ENCODE measurements around the gene TDRD10. TPM values are rescaled to one million over a fixed set of nuclear protein-coding genes. Genes with fewer than 3 reads are reported as not detected.
"Not testable (repeated sequence)": the region's sequence is repeated elsewhere in the genome, so short reads cannot be mapped to it uniquely, and the experiment has no call there.

The TDRD10 gene
- total and polyA plus RNA-seq, 4 experiments from 2014 or later, result not detected

DNA sequence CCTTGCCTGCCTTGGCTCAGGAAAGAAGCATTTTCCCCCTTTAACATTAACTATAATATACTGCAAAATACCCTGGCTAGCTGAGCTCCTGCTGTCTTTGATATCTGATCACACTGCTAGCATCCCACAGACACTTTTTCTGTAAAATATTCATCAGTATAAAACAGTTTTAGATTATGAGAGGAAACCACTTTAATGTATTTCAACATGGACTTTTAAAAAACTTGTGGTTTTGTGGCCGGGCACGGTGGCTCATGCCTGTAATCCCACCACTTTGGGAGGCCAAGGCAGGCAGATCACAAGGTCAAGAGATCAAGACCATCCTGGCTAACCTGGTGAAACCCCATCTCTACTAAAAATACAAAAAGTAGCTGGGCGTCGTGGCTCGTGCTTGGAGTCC is 15.3 kb upstream of the TDRD10 start:
- POLR2A ChIA-PET (ENCODE audit: partially characterized antibody); H3K27me3 Mint-ChIP-seq; H3K36me3 ChIP-seq (ENCODE audit: insufficient read depth, low read length); H3K27ac Mint-ChIP-seq; H3K4me3 Mint-ChIP-seq; H3K4me3 ChIP-seq (ENCODE audit: low read length in 2 of 2); H3K9me3 ChIP-seq (ENCODE audit: control insufficient read depth in 1 of 2, low read length in 2 of 2); H3K4me1 ChIP-seq (ENCODE audit: insufficient read depth, low read length); H3K27me3 ChIP-seq (ENCODE audit: insufficient read depth, low read length); intact Hi-C loops (cut with micrococcal nuclease); H3K4me1 Mint-ChIP-seq; H3K9me3 Mint-ChIP-seq; H3K27ac ChIP-seq (ENCODE audit: low read depth, low read length); H3K36me3 Mint-ChIP-seq; DNase-seq: not testable (repeated sequence)
- CTCF ChIA-PET (ENCODE audit: partially characterized antibody), result interaction anchor here (1.1 kb wide), 2 partner anchors 8 to 59 kb away, joined by 3 to 4 read pairs; no protein-coding TSS in a partner anchor

DNA sequence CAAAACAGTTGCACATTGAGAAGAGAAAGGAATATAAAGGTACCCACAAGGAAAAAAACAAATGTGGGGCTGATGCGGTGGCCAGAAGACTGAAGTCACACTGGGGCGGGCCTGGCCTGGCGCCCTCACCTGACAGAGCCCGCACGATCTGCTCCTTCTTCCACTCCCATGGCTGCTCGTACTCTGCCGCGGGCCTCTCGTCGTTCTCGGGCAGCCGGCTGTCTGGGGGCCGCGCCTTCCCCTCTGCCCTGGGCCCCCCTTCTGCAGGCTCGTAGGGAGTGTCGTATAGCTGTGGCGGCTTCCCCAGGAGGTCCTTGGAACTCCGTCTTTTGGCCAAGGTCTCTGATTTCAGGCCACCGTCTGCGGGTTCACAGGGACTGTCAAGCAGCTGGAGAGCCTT is 13.1 kb upstream of the TDRD10 start:
- Histone ChIP-seq H3K27me3 (ENCODE audit: insufficient read depth, low read length) (no peaks in the 10 kb centered on the region), H3K4me3 (ENCODE audit: low read length in 2 of 2) (no peak overlapping the region), H3K36me3 (ENCODE audit: insufficient read depth, low read length) (no peaks in the 10 kb centered on the region), H3K4me1 (ENCODE audit: insufficient read depth, low read length) (peaks cover 20% of the 10 kb centered on the region), H3K9me3 (ENCODE audit: control insufficient read depth in 1 of 2, low read length in 2 of 2) (no peaks in the 10 kb centered on the region), H3K27ac (ENCODE audit: low read depth, low read length) (no peak overlapping the region)
- Mint-ChIP-seq H3K27ac (no peak overlapping the region), H3K4me1 (peaks cover 19 to 31% (median 27%) of the 10 kb centered on the region in 4 donors), H3K4me3 (no peak overlapping the region), H3K36me3 (no peaks in the 10 kb centered on the region), H3K9me3 (peaks cover 0 to 3% (median 0%) of the 10 kb centered on the region in 8 donors), H3K27me3 (no peaks in the 10 kb centered on the region)
- CTCF ChIA-PET (ENCODE audit: partially characterized antibody), result interaction anchor here (2.3 kb wide), 1 partner anchor 8 kb away, joined by 14 read pairs; no protein-coding TSS in a partner anchor
- POLR2A ChIA-PET (ENCODE audit: partially characterized antibody), result no interaction called here
- DNase-seq, result no peak
- intact Hi-C loops (cut with micrococcal nuclease), result no loop called here

DNA sequence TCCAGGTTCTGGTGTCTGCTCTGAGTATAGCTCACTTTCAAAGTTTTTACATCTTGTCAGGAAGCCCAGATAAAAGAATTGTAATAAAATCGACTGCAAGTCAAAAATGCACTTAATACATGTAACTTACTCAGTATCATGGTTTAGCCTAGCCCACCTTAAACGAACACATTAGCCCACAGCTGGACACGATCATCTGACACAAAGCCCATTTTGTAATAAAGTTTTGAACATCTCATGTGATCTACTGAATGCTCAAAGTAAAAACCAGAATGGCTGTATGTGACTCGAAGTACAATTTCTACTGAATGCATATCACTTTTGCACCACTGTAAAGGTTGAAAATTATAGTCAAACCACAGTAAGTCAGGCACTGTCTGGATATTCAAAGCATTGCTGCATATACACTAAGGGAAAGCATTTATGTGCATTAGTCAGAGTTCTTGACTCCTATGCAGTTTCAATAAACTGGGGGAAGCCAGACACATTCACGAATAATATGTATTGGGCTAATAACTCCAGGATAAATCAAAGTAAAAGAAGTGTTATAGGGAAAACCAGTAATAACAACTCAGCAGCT is 12.2 kb upstream of the TDRD10 start:
- Histone ChIP-seq H3K9me3 (ENCODE audit: control insufficient read depth in 1 of 2, low read length in 2 of 2) (no peaks in the 10 kb centered on the region), H3K4me3 (ENCODE audit: low read length in 2 of 2) (no peak overlapping the region), H3K36me3 (ENCODE audit: insufficient read depth, low read length) (no peaks in the 10 kb centered on the region), H3K27me3 (ENCODE audit: insufficient read depth, low read length) (no peaks in the 10 kb centered on the region), H3K27ac (ENCODE audit: low read depth, low read length) (no peak overlapping the region), H3K4me1 (ENCODE audit: insufficient read depth, low read length) (peaks cover 24% of the 10 kb centered on the region)
- ChIA-PET POLR2A (ENCODE audit: partially characterized antibody) (no interaction called here), CTCF (ENCODE audit: partially characterized antibody) (interaction anchor here (1.0 to 2.3 kb wide), 3 partner anchors 9 to 389 kb away, joined by 3 to 14 read pairs (median 4); no protein-coding TSS in a partner anchor)
- H3K4me1 Mint-ChIP-seq, result peaks cover 19 to 31% (median 27%) of the 10 kb centered on the region in 4 donors
- H3K36me3 Mint-ChIP-seq, result no peaks in the 10 kb centered on the region
- H3K27me3 Mint-ChIP-seq, result no peaks in the 10 kb centered on the region
- intact Hi-C loops (cut with micrococcal nuclease), result no loop called here
- no peak overlapping the region for H3K4me3 Mint-ChIP-seq
- no peak for DNase-seq
- peaks cover 0 to 3% (median 0%) of the 10 kb centered on the region in 8 donors for H3K9me3 Mint-ChIP-seq
- peak overlapping the region in 1 of 7 donors; percentile 36 for H3K27ac Mint-ChIP-seq

DNA sequence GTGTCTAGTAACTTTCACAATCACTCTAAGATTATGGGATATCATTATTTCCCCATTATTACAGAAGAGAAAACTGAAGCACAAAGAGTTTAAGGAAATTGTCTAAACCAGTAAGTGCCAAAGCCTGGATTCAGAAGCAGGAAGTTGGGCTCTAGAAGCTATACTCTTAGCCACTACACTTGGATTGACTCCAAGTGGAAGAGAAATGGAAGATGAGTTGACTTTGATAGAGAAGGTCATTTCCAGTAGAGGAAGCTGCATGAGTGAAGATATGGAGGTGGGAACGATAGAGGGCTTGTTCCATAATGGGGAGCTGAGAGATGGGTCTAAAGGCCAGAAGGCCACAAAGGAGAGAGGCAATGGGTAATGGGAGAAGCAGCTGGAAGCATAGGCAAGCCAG is 11.7 kb upstream of the TDRD10 start:
- Histone ChIP-seq H3K27ac (ENCODE audit: low read depth, low read length) (no peak overlapping the region), H3K36me3 (ENCODE audit: insufficient read depth, low read length) (no peaks in the 10 kb centered on the region), H3K4me1 (ENCODE audit: insufficient read depth, low read length) (peaks cover 28% of the 10 kb centered on the region), H3K9me3 (ENCODE audit: control insufficient read depth in 1 of 2, low read length in 2 of 2) (no peaks in the 10 kb centered on the region), H3K27me3 (ENCODE audit: insufficient read depth, low read length) (no peaks in the 10 kb centered on the region), H3K4me3 (ENCODE audit: low read length in 2 of 2) (no peak overlapping the region)
- no peak for DNase-seq
- Mint-ChIP-seq H3K4me3 (no peak overlapping the region), H3K27ac (peak overlapping the region in 2 of 7 donors; percentile 26 to 51), H3K36me3 (no peaks in the 10 kb centered on the region), H3K9me3 (peaks cover 0 to 3% (median 0%) of the 10 kb centered on the region in 8 donors), H3K4me1 (peaks cover 19 to 32% (median 28%) of the 10 kb centered on the region in 4 donors), H3K27me3 (no peaks in the 10 kb centered on the region)
- CTCF ChIA-PET (ENCODE audit: partially characterized antibody), result interaction anchor here (1.0 to 2.3 kb wide), 4 partner anchors 10 to 388 kb away, joined by 3 to 14 read pairs (median 4); no protein-coding TSS in a partner anchor
- POLR2A ChIA-PET (ENCODE audit: partially characterized antibody), result no interaction called here
- intact Hi-C loops (cut with micrococcal nuclease), result no loop called here

DNA sequence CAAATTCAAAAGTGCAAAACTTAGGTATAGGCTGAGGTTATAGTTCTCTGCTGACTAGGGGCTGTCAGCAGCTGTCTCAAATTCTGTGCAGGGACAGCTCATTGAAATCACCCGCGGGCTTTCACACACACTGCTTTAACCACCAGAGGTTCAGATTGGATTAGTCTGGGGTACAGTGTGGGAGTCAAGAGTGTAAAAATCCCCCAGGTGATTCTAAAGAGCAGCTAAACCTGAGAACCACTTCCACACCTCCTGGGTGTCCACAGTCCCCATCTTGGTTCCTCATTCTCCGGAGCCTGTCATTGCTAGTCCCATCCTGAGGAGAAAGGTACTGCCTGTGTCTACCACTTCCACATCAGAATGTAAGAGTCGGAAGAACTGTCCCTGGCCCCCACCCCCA is 9.9 kb upstream of the TDRD10 start:
- Histone ChIP-seq H3K27ac (ENCODE audit: low read depth, low read length) (no peak overlapping the region), H3K4me1 (ENCODE audit: insufficient read depth, low read length) (peaks cover 46% of the 10 kb centered on the region), H3K36me3 (ENCODE audit: insufficient read depth, low read length) (no peaks in the 10 kb centered on the region), H3K4me3 (ENCODE audit: low read length in 2 of 2) (no peak overlapping the region), H3K9me3 (ENCODE audit: control insufficient read depth in 1 of 2, low read length in 2 of 2) (no peaks in the 10 kb centered on the region), H3K27me3 (ENCODE audit: insufficient read depth, low read length) (no peaks in the 10 kb centered on the region)
- Mint-ChIP-seq H3K27me3 (no peaks in the 10 kb centered on the region), H3K4me1 (peaks cover 27 to 50% (median 35%) of the 10 kb centered on the region in 4 donors), H3K9me3 (peaks cover 0 to 3% (median 0%) of the 10 kb centered on the region in 8 donors), H3K4me3 (peak overlapping the region in 1 of 8 donors; percentile 39), H3K27ac (peak overlapping the region in 1 of 7 donors; percentile 73), H3K36me3 (no peaks in the 10 kb centered on the region)
- no peak for DNase-seq
- ChIA-PET POLR2A (ENCODE audit: partially characterized antibody) (interaction anchor here (1.4 kb wide), 1 partner anchor 68 kb away, joined by 4 read pairs; no protein-coding TSS in a partner anchor), CTCF (ENCODE audit: partially characterized antibody) (no interaction called here)
- intact Hi-C loops (cut with micrococcal nuclease), result no loop called here

DNA sequence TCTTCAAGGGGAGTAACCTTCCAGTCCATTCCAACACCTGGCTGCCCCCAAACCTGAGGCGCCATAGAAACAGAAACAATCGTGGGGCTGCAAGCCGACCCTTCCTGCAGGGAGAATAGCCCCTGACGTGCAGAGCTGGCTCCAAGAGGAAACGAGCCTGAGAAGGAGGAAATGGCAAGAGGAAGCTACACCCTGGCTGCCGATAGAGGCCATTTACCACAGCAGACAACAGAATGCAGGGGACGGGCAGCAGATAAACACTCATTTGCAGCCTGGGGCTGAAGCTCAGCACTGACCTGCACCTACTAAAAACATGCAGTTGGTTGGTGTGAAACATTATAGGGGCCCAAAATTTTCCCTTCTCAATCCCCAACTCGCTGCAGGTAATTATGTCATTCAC is 8.7 kb upstream of the TDRD10 start:
- peaks cover 29 to 52% (median 37%) of the 10 kb centered on the region in 4 donors for H3K4me1 Mint-ChIP-seq
- H3K9me3 Mint-ChIP-seq, result peaks cover 0 to 3% (median 0%) of the 10 kb centered on the region in 8 donors
- intact Hi-C loops (cut with micrococcal nuclease), result no loop called here
- no peak for DNase-seq
- Histone ChIP-seq H3K4me3 (ENCODE audit: low read length in 2 of 2) (no peak overlapping the region), H3K9me3 (ENCODE audit: control insufficient read depth in 1 of 2, low read length in 2 of 2) (no peaks in the 10 kb centered on the region), H3K27ac (ENCODE audit: low read depth, low read length) (no peak overlapping the region), H3K27me3 (ENCODE audit: insufficient read depth, low read length) (no peaks in the 10 kb centered on the region), H3K4me1 (ENCODE audit: insufficient read depth, low read length) (peaks cover 48% of the 10 kb centered on the region), H3K36me3 (ENCODE audit: insufficient read depth, low read length) (no peaks in the 10 kb centered on the region)
- H3K27ac Mint-ChIP-seq, result peak overlapping the region in 6 of 7 donors; percentile 3 to 88 (median 84)
- no peaks in the 10 kb centered on the region for H3K36me3 Mint-ChIP-seq
- CTCF ChIA-PET (ENCODE audit: partially characterized antibody), result interaction anchor here (0.9 kb wide), 2 partner anchors 13 kb away, joined by 3 read pairs; no protein-coding TSS in a partner anchor
- no peaks in the 10 kb centered on the region for H3K27me3 Mint-ChIP-seq
- POLR2A ChIA-PET (ENCODE audit: partially characterized antibody), result interaction anchor here (1.4 kb wide), 1 partner anchor 67 kb away, joined by 4 read pairs; no protein-coding TSS in a partner anchor
- H3K4me3 Mint-ChIP-seq, result peak overlapping the region in 7 of 8 donors; percentile 47 to 88 (median 82)

DNA sequence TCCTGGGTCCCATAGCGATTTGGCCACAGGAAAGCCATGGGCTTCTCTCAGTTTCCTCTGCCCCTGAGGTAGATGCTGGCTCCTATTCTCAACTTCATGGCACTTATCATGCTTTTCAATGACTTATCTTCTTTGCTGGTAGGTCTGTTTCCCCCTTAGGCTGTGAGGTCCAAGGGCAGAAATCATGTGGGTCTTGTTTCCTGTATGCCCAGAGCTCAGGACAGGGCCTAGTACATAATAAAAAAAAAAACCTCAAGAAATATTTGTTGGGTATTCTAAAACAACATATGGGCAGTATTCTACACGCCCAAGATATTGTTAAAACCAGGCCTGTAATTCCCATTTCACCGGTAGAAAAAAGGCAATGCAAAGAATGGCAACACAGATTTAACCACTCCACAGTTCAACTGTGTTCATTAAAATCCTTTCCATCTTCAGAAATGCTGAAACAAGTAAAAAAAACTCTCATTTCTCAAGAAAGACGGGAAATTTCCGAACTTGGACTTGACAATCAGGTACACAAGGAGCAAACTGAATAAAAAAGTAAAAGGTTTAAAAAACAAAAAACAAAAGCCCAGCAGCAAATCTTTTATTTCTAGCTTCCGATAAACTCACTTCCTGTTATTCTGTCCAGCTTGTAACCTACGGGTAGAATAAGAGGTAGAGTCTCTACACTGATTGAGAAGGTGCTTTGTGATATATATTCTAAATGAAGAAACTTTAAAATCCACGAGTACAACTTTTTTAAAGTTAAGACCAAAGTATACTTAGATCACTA is 6.3 kb upstream of the TDRD10 start:
- POLR2A ChIA-PET (ENCODE audit: partially characterized antibody), result interaction anchor here (1.1 kb wide), 2 partner anchors 30 to 88 kb away, joined by 3 read pairs; no protein-coding TSS in a partner anchor
- Histone ChIP-seq H3K4me1 (ENCODE audit: insufficient read depth, low read length) (peaks cover 48% of the 10 kb centered on the region), H3K27ac (ENCODE audit: low read depth, low read length) (no peak overlapping the region), H3K4me3 (ENCODE audit: low read length in 2 of 2) (no peak overlapping the region), H3K27me3 (ENCODE audit: insufficient read depth, low read length) (peaks cover 5% of the 10 kb centered on the region), H3K9me3 (ENCODE audit: control insufficient read depth in 1 of 2, low read length in 2 of 2) (no peaks in the 10 kb centered on the region), H3K36me3 (ENCODE audit: insufficient read depth, low read length) (no peaks in the 10 kb centered on the region)
- DNase-seq, result no peak
- CTCF ChIA-PET (ENCODE audit: partially characterized antibody), result interaction anchor here (0.8 to 1.2 kb wide), 2 partner anchors 13 to 16 kb away, joined by 3 to 4 read pairs; no protein-coding TSS in a partner anchor
- Mint-ChIP-seq H3K27me3 (peaks cover 5 to 12% of the 10 kb centered on the region in 2 donors), H3K36me3 (no peaks in the 10 kb centered on the region), H3K4me1 (peaks cover 27 to 57% (median 34%) of the 10 kb centered on the region in 4 donors), H3K27ac (no peak overlapping the region), H3K4me3 (peak overlapping the region in 1 of 8 donors; percentile 1), H3K9me3 (no peaks in the 10 kb centered on the region)
- intact Hi-C loops (cut with micrococcal nuclease), result no loop called here
